ENCODE data around the gene COL18A1. TPM values are rescaled to one million over a fixed set of nuclear protein-coding genes. Genes with fewer than 3 reads are reported as not detected.
"Not testable (repeated sequence)": the region's sequence is repeated elsewhere in the genome, so short reads cannot be mapped to it uniquely, and the experiment has no call there.

Gene COL18A1
- total RNA-seq, 1 donor from 2014 or later: 7.8 TPM

DNA sequence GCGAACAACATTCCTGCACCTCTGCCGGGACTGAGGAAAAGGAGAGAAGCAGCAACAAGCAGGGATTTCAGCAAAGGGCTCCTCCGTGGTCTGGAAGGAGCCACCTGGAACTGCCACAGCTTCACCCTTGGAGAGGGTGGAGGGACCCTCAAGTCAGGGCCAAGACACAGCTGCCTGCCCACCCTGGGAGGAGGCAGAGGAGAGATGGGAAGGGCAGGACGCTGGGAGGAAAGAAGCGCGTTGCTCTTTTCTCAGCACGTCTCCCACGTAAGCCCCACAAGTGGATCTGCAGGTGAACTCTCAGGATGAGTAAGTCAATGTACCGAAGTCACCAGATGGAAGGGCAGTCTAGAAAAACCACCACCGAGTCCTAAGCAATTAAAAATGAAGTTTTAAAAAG lies 97.6 kb downstream of the COL18A1 start:
- intact Hi-C loops (cut with micrococcal nuclease): no loop called here

DNA sequence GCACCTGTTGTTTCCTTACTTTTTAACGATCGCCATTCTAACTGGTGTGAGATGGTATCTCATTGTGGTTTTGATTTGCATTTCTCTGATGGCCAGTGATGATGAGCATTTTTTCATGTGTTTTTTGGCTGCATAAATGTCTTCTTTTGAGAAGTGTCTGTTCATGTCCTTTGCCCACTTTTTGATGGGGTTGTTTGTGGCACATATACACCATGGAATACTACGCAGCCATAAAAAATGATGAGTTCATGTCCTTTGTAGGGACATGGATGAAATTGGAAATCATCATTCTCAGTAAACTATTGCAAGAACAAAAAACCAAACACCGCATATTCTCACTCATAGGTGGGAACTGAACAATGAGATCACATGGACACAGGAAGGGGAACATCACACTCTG lies 98.3 kb downstream of the COL18A1 start:
- intact Hi-C loops (cut with micrococcal nuclease): not testable (repeated sequence)

DNA sequence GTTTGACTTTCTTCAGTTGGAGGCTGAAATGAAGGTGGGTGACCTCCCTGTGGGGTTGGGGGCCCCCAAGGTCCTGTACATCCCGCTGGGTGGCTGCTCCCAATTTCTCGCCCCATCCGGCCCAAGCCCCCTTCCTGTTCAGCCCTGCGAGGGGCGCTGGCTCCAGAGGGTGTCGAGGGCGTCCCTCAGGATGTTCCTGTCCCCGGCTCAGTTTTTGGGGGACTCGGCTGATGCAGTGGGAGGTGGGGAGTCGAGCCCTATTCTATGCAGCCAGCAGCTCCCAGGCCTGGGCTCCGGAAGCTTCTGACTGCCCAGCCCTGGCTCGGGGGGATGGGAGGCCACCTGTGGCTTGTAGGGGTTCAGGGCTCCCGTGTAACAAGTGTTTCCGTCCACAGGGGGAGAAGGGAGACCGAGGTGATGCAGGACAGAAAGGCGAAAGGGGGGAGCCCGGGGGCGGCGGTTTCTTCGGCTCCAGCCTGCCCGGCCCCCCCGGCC lies 99.1 kb downstream of the COL18A1 start:
- intact Hi-C loops (cut with micrococcal nuclease): no loop called here

DNA sequence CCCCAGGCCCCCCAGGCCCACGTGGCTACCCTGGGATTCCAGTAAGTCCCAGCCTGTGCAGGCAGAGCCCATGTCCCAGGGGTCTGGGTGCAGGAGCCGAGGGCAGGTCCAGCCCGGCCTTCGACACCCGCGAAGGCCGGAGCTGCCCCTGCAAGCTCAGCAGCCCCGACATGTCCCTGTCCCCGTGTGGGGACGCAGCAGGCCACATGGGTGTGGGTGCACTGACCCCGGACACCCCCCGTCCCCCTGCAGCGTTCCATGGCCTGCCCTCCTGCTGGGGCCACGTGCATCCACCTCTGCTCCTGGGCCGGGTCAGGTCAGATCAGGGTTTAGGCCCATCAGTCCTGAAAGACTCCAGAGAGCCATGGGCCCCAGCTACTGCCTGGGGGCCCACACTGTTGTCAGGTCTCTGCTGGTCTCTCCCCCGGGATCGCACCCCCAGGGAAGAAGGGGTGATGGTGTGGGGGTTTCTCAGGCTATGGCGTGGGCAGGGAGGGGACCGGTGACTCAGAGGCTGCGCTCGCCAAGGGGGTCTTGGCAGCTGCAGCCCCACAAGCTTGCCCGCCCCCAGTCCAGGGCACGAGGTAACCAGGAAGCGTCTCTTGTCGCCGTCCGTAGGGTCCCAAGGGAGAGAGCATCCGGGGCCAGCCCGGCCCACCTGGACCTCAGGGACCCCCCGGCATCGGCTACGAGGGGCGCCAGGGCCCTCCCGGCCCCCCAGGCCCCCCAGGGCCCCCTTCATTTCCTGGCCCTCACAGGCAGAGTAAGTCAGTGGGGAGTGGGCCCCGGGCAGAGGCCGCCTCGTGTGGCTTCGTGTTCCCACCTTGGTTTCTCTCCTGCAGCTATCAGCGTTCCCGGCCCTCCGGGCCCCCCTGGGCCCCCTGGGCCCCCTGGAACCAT lies 99.8 kb downstream of the COL18A1 start:
- intact Hi-C loops (cut with micrococcal nuclease): no loop called here

DNA sequence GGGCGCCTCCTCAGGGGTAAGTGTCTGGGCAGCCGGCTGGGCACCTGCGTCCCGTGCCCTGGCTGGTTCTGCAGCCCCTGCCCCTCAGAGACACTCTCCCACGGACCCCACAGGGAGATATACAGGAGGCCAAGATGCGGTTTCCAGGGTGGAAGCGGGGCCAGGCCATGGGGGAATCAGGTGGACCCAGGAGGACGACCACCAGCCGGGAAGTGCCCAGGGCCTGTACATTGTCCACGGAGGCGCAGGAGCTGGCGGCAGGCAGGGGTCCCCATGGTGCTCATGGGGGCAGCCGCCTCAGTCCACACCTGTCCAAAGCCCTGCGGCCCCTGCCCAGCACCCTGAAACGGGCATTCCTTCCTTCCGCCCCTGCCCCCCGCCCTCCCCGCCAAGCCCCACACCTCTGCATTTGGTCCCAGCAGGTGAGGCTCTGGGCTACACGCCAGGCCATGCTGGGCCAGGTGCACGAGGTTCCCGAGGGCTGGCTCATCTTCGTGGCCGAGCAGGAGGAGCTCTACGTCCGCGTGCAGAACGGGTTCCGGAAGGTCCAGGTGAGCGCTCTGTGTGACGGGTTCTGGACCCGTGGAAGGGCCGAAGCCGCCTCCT lies 100.6 kb downstream of the COL18A1 start:
- intact Hi-C loops (cut with micrococcal nuclease): no loop called here

DNA sequence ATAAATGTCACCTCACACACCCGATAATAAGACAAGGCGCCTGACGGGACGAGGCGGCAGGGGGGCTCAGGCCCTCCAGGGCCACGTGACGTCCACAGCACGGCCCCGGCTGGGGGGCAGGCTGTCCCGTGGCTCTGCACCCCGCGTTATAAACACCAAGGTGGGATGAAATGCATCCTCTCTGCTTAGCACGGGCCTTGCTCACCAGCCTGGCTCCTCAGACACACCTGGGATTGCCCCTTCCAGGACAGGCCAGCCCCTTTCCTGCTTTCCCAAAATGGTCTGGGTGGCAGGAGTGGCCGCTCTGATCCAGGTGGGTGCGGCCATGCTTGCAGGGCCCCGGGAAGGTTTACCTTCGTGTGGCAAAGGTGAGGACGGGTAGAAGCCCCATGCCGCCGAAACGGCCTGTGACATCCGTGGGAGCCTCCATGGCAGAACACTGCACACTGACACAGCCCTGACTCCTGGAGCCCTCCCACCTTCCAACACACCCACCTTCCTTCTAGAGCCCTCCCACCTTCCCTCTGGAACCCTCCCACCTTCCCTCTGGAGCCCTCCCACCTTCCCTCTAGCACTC lies 101.4 kb downstream of the COL18A1 start:
- intact Hi-C loops (cut with micrococcal nuclease): no loop called here

DNA sequence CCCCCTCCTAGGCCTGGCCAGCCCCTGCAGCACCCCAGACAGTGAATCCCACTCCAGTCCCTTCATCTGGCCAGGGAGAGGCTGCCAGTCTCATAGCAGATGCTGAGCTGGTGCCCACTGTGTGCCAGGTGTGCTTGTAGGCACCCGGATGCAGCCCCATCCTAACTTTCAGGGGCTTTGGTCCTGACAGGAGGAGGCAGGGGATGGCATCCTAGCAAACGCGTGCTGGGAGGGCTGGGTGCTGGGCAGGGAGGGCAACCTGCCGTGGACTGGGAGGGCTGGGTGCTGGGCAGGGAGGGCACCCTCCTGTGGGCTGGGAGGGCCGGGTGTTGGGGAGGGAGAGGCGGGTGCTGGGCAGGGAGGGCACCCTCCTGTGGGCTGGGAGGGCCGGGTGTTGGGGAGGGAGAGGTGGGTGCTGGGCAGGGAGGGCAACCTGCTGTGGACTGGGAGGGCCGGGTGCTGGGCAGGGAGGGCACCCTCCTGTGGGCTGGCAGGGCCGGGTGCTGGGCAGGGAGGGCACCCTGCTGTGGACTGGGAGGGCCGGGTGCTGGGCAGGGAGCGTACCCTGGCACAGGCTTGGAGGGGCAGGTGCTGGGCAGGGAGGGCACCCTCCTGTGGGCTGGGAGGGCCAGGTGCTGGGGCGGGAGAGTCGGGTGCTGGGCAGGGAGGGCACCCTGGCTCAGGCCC lies 102.0 kb downstream of the COL18A1 start:
- intact Hi-C loops (cut with micrococcal nuclease): no loop called here

DNA sequence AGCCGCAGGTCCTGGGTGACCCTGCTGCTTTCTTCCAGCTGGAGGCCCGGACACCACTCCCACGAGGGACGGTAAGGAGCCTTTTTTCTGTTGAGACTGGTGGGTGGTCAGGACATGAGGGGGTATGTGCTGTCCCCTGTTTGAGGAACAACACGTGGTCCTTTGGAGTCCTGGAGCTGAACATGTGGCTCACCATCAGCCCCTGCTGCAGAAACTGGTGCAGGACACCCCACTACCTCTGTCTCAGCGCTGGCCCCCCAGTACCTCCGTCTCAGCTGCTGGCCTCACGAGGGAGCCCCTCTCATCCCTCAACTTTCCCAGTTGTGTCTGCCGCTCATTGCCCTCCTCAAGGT lies 102.5 kb downstream of the COL18A1 start:
- intact Hi-C loops (cut with micrococcal nuclease): no loop called here

DNA sequence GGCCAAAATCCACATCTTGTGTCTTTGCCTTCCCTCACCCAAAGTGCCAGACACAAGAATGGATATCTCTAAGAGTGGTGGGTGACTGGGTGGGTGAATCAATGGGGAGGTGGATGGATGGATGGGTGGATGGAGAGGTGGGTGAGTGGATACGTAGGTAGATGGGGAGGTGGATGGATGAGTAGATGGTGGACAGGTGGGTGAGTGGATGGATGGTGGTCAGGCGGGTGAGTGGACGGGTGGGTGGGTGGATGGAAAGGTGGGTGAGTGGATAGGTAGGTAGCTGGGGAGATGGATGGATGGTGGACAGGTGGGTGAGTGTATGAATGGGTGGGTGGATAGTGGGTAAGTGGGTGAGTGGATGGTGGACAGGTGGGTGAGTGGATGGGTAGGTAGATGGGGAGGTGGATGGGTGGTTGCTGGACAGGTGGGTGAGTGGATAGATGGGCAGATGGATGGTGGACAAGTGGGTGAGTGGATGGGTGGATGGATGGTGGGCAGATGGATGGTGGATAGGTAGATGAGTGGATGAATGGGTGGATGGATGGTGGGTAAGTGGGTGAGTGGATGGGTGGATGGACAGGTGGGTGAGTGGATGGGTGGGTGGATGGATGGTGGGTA lies 103.0 kb downstream of the COL18A1 start:
- intact Hi-C loops (cut with micrococcal nuclease): no loop called here

DNA sequence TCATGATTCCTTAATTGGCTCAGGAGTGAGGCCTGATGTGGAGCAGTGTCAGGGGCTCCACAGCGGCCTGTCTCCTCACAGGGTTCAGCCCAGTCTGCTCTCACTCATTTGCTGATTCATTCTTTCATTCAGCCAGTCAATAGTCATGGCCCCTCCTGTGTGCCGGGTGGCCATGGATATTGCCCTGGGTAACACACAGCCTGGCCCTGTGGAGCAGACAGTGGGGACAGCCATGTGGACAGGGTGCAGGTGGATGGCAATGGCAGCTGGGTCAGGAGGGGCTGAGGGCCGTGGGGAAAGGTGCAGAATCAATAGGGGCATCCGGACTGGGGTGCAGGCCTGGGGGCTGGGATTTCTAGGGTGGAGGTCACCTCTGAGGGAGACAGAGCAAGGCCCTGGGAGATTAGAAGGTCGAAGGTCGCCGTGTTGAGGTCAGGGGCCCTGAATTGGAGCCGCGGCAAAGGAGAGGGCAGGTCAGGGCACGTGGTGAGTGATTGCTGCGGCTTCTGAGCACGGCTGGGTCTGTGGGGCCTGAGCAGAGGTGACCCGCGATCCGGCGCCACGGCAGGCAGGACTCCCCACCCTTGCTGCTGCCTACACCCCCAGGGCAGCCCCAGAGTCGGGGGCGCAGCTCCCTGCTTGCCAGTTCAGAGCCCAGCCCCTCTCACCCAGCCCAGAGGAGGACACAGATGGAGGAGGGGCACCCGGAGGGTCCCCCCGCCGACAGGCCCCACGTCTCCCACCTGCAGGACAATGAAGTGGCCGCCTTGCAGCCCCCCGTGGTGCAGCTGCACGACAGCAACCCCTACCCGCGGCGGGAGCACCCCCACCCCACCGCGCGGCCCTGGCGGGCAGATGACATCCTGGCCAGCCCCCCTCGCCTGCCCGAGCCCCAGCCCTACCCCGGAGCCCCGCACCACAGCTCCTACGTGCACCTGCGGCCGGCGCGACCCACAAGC lies 103.9 kb downstream of the COL18A1 start:
- intact Hi-C loops (cut with micrococcal nuclease): no loop called here

DNA sequence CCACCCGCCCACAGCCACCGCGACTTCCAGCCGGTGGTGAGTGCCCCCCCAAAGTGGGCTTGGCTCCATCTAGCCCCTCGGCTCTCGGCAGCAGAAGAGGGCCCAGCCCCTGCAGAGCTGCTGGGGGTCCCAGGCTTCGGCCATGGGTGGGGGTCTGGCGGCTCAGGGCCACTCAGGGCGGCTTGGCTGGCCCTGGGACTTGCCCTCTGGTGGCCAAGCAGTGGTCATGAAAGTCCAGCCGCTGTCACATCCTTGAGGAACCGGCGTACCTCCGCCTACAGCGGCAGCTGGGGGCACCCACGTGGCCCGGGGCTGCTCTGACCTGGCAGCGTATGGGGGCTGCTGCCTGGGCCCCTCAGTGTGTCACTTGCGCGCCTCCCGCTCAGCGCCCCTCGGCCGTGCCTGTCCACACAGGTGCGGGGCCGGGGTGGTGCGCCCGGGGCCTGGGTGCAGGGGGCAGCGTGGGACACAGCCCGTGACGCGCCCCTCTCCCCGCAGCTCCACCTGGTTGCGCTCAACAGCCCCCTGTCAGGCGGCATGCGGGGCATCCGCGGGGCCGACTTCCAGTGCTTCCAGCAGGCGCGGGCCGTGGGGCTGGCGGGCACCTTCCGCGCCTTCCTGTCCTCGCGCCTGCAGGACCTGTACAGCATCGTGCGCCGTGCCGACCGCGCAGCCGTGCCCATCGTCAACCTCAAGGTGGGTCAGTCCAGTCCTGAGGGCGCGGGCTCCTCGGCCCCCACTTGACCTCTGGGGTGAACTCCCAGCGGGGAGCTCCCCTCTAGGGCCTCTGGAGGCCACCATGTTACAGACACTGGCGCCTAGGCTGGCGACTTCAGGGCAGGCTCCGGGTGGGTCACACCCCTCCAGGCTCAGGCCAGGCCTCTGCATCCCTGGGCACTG lies 104.9 kb downstream of the COL18A1 start:
- intact Hi-C loops (cut with micrococcal nuclease): no loop called here

DNA sequence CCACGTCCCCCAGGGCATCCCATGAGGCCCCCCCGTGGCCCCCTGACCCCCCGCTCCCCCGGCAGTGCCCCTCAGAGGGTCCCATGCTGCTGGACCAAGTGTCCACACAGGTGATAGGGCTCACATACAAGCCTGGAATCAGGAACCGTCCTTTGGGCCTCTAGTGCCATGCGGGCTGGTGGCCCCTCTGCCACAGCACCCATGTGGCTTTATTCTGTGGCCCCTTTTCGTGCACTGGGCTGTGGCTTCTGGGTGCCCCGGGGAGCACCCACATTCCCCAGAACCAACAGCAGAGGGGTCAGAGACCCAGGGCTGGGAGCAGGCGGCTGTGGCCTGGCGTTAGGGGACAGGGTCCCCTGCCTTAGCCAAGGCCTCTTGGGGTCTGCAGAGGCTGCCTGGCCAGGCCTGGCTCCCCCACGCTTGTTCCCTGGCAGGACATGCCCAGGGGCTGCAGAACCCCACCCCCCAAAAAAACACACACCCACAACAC lies 105.5 kb downstream of the COL18A1 start:
- intact Hi-C loops (cut with micrococcal nuclease): no loop called here

DNA sequence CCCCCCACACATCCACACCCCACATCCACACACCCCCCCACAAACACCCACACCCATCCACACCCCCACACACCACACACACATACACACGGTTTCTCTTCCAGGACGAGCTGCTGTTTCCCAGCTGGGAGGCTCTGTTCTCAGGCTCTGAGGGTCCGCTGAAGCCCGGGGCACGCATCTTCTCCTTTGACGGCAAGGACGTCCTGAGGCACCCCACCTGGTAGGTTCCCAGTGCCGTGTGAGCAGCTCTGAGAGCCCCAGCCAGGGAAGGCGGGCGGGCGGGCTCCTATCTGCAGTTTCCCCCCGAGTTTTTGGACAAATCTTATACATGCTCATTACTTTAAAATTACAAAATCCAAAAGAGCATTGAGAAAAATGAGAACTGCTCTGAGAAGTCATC lies 106.0 kb downstream of the COL18A1 start:
- intact Hi-C loops (cut with micrococcal nuclease): no loop called here

DNA sequence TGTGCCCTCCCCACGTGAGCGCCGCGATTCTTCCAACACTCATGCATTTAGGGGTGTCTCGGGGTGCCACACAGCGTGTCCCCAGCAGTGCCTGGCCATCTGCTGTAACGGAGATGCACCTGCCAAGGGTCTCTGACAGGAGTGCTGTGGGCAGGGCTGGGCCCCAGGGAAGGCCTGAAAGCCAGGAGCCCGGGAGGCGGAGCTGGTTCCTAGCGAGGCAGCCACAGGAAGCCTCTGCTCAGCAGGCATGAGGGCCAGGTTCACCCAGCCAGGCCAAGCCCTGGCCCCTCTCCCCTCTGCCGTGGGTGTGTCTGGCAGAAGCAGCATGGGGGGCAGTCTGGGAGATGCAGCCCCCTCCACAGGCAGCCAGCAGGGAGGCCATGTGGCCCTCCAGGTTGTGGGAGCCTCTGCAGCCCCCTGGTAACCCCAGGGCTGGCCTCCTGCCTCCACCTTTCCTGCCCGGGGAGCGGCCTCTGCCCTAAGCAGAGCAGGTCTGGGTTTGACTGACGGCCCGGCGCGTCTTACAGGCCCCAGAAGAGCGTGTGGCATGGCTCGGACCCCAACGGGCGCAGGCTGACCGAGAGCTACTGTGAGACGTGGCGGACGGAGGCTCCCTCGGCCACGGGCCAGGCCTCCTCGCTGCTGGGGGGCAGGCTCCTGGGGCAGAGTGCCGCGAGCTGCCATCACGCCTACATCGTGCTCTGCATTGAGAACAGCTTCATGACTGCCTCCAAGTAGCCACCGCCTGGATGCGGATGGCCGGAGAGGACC lies 106.9 kb downstream of the COL18A1 start:
- intact Hi-C loops (cut with micrococcal nuclease): no loop called here

DNA sequence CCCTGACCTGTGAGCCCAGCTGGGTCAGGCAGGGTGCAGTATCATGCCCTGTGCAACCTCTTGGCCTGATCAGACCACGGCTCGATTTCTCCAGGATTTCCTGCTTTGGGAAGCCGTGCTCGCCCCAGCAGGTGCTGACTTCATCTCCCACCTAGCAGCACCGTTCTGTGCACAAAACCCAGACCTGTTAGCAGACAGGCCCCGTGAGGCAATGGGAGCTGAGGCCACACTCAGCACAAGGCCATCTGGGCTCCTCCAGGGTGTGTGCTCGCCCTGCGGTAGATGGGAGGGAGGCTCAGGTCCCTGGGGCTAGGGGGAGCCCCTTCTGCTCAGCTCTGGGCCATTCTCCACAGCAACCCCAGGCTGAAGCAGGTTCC lies 107.6 kb downstream of the COL18A1 start:
- intact Hi-C loops (cut with micrococcal nuclease): no loop called here

DNA sequence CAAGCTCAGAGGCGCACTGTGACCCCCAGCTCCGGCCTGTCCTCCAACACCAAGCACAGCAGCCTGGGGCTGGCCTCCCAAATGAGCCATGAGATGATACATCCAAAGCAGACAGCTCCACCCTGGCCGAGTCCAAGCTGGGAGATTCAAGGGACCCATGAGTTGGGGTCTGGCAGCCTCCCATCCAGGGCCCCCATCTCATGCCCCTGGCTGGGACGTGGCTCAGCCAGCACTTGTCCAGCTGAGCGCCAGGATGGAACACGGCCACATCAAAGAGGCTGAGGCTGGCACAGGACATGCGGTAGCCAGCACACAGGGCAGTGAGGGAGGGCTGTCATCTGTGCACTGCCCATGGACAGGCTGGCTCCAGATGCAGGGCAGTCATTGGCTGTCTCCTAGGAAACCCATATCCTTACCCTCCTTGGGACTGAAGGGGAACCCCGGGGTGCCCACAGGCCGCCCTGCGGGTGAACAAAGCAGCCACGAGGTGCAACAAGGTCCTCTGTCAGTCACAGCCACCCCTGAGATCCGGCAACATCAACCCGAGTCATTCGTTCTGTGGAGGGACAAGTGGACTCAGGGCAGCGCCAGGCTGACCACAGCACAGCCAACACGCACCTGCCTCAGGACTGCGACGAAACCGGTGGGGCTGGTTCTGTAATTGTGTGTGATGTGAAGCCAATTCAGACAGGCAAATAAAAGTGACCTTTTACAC lies 108.2 kb downstream of the COL18A1 start:
- intact Hi-C loops (cut with micrococcal nuclease): no loop called here

DNA sequence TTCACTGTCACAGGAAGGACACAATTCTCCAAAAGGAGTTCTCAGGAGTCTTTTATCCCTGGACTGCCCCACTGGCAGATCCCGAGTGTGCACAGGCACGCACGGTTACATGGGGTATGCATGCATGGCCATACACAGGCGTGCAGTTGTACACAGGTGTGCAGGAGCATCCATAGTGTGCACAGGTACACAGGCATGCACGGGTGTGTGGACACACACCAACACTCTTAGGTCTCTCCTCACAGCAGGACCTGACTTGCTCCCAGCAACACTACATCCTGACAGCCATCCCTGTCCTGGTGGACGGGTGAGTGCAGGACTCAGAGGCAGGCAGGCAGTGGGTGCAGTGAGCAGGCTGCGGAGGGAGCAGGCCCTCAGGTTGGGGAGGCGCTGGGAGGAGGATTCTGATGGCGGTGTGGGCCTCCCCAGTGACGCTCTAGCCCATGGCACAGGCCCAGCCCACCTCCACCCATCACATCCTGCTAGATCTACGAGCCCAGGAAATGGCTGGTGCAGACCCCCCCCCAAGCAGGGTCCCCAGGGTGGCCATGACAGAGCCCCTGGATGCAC lies 108.9 kb downstream of the COL18A1 start:
- intact Hi-C loops (cut with micrococcal nuclease): no loop called here
